ENCODE data around the gene PRKAG2. TPM values are rescaled to one million over a fixed set of nuclear protein-coding genes. Genes with fewer than 3 reads are reported as not detected.

The PRKAG2 gene
- total and polyA plus RNA-seq, 2 of the 13 experiments (the other 11 are each of a cell fraction or from before 2014, with no cell fraction given): 0.90 to 1.3 TPM

- no peaks in the 10 kb centered on the region for H3K36me3 ChIP-seq (replicated peaks in 1 of 2; ENCODE audit: control insufficient read depth in 1 of 2, insufficient read depth in 2 of 2, low read length in 2 of 2)
- POLR2A ChIA-PET: no interaction called here
- no TSS peak for BruUV-seq (replicated peaks)
- peaks cover 30% of the 10 kb centered on the region for H3K4me1 ChIP-seq (ENCODE audit: insufficient read depth, low read length)
- no peak for TF ChIP-seq ZXDC (CRISPR knock-in tag; IDR thresholded peaks at IDR 0.05)
- no peak for TF ChIP-seq ZNF331 (CRISPR knock-in tag; IDR thresholded peaks at IDR 0.05)
- no peak for TF ChIP-seq UBTF (CRISPR knock-in tag; IDR thresholded peaks at IDR 0.05)
- TF ChIP-seq ZFP41 (CRISPR knock-in tag; IDR thresholded peaks at IDR 0.05; ENCODE audit: borderline replicate concordance): no peak
- TF ChIP-seq SMAD9 (CRISPR knock-in tag; IDR thresholded peaks at IDR 0.05): no peak
- no peak for TF ChIP-seq HIVEP1 (CRISPR knock-in tag; IDR thresholded peaks at IDR 0.05)
- no peak for TF ChIP-seq FIP1L1 (IDR thresholded peaks at IDR 0.05; ENCODE audit: borderline replicate concordance, insufficient read depth, low read depth, low read length)
- TF ChIP-seq THYN1 (CRISPR knock-in tag; IDR thresholded peaks at IDR 0.05; ENCODE audit: borderline replicate concordance, low read depth): no peak
- no peak for TF ChIP-seq ARNT2 (CRISPR knock-in tag; IDR thresholded peaks at IDR 0.05; ENCODE audit: low read depth)
- TF ChIP-seq MAX (IDR thresholded peaks at IDR 0.05): no peak
- no peak for TF ChIP-seq ZNF598 (CRISPR knock-in tag; IDR thresholded peaks at IDR 0.05; ENCODE audit: borderline replicate concordance)
- no peak for TF ChIP-seq ZKSCAN8 (CRISPR knock-in tag; IDR thresholded peaks at IDR 0.05; ENCODE audit: borderline replicate concordance)
- no peak for TF ChIP-seq KDM4B (CRISPR knock-in tag; IDR thresholded peaks at IDR 0.05)
- TF ChIP-seq USF2 (IDR thresholded peaks at IDR 0.05; ENCODE audit: low read depth, low read length): no peak
- no peak for TF ChIP-seq USF2 (CRISPR knock-in tag; IDR thresholded peaks at IDR 0.05; ENCODE audit: borderline replicate concordance)
- TF ChIP-seq ZNF556 (CRISPR knock-in tag; IDR thresholded peaks at IDR 0.05; ENCODE audit: borderline replicate concordance): no peak
- TF ChIP-seq ZFP62 (CRISPR knock-in tag; IDR thresholded peaks at IDR 0.05): no peak
- TF ChIP-seq MBNL3 (CRISPR knock-in tag; conservative IDR thresholded peaks at IDR 0.05): no peak
- TF ChIP-seq CENPX (CRISPR knock-in tag; IDR thresholded peaks at IDR 0.05): no peak
- no peak overlapping the region for H3K4me2 ChIP-seq (ENCODE audit: low read depth, low read length)
- intact Hi-C loops (cut with micrococcal nuclease; ENCODE audit: unreplicated experiment) (no loop called here), in situ Hi-C loops (cut with HindIII; ENCODE audit: extremely low pct_ligation_motif_present, low pct_unique_long_range_greater_than_20kb) (no loop called here)
- no peak overlapping the region for H3K9ac ChIP-seq (ENCODE audit: insufficient read depth, low read depth, low read length)
- FAIRE-seq (no peak), DNase-seq (ENCODE audit: low spot score) (no peak), ATAC-seq (no peak)
- 89% methylated on average over 7 of the region's 9 CpGs for WGBS (ENCODE audit: low lambda C conversion rate)
- no peaks in the 10 kb centered on the region for H3K27me3 ChIP-seq (ENCODE audit: control insufficient read depth in 1 of 2, insufficient read depth in 2 of 2, low read length in 2 of 2)
- H3K27ac ChIP-seq (ENCODE audit: extremely low read length, insufficient read depth, low read length): no peak overlapping the region
- no peak overlapping the region for H2AFZ ChIP-seq (ENCODE audit: low read length)
- no peaks in the 10 kb centered on the region for H3K79me2 ChIP-seq (ENCODE audit: insufficient read depth, low read length)
- H3K9me3 ChIP-seq (ENCODE audit: low read length): no peaks in the 10 kb centered on the region
- CTCF ChIA-PET (ENCODE audit: low intra/inter-chr PET ratio, low total read pairs): no interaction called here
- no peak overlapping the region for H3K4me3 ChIP-seq (replicated peaks in 1 of 3; ENCODE audit: insufficient read depth in 1 of 3, low read depth in 2 of 3, low read length in 3 of 3)
- no peaks in the 10 kb centered on the region for H4K20me1 ChIP-seq (ENCODE audit: insufficient read depth, low read length)
These were observed 72.2 kb downstream of the PRKAG2 start for GRCh38 chr7:151804756-151805155.
